Measurements from ENCODE around the gene DDI2.
A peak's percentile ranks its signal among the peaks of the same experiment; 100 is the strongest.
"Not testable (repeated sequence)": the region's sequence is repeated elsewhere in the genome, so short reads cannot be mapped to it uniquely, and the experiment has no call there.

Gene DDI2

DNA sequence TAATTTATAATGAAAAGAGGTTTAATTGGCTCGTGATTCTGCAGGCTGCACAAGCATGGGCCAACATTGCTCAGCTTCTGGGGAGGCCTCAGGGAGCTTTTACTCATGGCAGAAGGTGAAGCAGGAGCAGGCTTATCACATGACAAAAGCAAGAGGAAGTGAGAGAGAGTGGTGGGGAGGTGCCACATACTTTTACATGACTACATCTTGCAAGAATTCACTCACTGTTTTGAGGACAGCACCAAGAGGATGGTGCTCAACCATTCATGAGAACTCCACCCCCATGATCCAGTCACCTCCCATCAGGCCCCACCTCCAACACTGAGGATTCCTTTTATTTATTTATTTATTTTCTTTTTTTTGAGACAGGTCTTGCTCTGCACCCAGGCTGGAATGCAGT, 61.3 kb downstream of the DDI2 start:
- peak; percentile 67 for DNase-seq (ENCODE audit: low read depth, low spot score)

DNA sequence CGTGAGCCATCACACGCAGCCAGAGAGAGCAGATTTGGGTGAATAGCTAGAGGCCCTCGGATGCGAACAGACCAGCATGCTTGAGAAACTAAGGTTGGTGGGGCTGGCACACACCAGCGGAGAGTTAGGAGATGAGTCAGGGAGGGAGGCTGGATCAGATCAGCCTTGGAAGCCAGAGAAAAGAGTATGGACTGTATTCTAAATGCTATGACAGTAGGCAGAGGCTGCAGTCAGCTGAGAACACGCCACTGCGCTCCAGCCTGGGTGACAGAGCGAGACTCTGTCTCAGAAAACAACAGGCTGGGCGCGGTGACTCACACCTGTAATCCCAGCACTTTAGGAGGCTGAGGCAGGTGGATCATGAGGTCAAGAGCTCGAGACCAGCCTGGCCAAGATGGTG, 62.9 kb downstream of the DDI2 start:
- peak; percentile 60 for DNase-seq (ENCODE audit: low read depth, low spot score)

DNA sequence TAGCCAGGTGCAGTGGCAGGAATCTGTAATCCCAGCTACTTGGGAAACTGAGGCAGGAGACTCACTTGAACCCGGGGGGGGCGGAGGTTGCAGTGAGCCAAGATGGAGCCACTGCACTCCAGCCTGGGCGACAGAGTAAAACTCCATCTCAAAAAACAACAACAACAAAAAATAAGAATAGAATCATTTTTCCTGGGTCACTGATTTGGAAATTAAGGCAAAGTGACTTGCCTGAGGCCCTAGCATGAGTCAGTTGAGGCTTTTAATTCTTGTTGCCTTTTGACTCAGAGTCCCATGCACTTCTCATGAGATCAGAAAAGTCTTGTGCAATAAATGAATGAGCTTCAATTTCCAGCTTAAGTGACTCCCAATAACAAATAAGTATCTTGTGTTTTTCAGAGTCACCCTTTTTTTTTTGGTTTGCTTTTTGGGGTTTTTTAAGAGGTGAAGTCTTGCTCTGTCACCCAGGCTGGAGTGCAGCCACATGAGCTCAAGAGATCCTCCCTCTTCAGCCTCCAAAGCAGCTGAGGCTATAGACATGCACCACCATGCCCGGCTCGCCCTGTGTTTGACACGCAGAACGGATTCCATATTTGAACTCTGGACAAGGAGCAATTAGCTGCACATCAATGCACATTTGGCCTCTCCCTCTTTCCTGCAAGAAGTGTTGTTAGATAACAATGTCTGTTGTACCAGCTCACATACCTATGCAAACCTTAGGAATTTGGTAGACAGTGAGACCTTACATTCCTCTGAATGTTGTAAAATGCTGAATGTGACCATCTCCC, 63.5 kb downstream of the DDI2 start:
- DNase-seq (ENCODE audit: low read depth, low spot score) = peak; percentile 64

DNA sequence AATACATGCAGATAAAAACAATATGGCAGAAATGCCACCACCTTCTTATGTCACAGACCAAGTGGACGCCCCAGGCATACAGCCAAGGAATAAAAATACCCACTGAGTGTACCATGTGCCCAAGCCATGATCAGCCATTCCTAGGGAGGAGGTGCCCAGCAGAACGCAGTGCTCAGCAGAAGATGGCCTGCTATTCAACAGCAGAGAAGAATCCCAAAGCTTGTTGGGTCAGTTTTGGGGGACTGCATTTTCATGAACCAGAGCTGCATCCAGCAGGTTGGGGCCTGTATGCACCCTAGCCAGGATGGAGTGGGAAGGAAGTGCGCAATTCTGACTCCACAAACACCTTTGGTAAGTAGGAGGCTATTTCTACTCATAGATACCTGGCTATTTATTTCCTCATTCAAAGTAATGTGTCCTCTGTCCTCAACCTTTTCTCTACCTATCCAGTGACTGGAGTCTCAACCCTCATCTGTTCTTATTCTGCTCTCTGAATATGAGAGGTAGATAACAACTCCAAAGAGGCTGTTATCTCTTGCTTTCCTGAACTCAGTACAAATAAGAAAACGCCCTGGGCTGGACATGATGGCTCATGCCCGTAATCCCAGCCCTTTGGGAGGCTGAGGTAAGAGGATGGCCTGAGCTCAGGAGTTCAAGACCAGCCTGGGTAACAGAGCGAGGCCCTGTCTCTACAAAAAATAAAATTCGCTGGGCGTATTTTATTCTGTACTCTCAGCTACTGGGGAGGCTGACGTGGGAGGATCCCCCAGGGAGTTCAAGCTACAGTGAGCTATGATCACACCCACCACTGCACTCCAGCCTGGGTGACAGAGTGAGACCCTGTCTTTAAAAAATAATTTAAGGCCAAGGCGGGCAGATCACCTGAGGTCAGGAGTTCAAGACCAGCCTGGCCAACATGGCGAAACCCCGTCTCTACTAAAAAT, 64.4 kb downstream of the DDI2 start:
- DNase-seq (ENCODE audit: low read depth, low spot score) = no peak

DNA sequence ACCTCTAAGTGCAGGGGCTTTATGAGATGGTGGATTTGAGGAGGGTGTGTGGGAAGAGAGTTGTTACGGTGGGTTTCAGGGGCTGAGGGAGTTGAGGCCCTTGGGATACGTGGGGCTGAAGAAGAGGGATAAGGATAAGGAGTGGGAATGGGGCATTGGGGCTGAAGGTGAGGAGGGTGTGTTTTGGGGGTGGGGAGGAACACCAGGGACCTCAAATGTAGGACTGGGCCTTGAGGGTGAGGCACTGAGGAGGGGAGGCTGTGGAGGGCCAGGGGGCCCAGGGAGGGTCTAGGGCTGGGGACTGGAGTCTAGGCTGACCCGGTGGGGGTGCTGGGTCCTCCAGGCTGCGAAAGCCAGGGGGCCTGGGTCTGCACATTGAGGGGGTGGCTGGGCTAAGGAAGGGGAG, 65.7 kb downstream of the DDI2 start:
- DNase-seq (ENCODE audit: low read depth, low spot score) = no peak

DNA sequence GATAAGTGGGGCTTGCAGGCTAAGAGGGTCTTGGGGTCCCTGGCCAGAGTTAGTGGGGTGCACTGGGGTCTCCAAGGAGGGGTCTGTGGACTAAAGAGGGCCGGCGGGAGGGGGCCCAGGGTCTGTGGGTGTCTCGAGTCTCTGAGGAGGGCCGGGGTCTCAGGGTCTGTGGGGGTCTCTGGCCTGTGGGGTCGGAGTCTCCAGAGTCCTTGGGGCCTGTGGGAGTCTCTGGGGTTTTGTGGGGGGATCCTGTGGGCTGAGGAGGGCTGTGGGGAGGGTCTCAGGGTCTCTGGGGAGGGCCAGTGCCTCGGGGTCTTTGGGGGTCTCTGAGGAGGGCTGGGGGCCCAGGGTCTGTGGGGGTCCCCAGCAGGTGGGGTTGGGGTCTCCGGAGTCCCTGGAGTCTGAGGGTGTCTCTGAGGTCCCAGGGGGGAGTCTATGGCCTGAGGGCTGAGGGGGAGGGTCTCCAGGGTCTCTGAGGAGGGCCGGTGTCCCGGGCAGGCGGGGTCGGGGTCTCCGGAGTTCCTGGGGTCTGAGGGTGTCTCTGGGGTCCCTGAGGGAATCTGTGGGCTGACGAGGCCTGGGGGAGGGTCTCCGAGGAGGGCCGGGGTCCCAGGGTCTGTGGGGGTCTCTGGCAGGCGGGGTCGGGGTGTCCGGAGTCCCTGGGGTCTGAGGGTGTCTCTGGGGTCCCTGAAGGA, 66.2 kb downstream of the DDI2 start:
- DNase-seq (ENCODE audit: low read depth, low spot score) = no peak

DNA sequence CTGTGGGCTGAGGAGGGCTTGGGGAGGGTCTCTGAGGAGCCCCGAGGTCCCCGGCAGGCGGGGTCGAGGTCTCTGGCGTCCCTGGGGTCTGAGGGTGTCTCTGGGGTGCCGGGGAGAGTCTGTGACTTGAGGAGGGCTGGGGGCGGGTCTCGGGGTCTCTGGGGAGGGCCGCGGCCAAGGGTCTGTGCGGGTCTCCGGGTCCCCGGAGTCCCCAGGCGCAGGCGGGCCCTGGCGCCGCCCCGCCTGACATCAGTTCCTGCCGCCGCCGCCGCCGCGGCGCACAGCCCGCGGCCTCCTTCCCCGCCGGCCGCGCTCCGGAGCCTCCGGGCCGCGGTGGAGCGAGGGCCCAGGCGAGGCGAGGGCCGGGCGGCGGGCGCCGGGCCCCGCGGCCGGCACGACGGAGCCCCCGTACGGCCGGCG, 66.8 kb downstream of the DDI2 start, which contains the start of gene PLEKHM2:
TSS of gene PLEKHM2 (plus strand) at position 279 of the 420 bp plus-strand sequence. CDS start 239 bp downstream, outside the sequence.
- DNase-seq (ENCODE audit: low read depth, low spot score) = peak; percentile 81

DNA sequence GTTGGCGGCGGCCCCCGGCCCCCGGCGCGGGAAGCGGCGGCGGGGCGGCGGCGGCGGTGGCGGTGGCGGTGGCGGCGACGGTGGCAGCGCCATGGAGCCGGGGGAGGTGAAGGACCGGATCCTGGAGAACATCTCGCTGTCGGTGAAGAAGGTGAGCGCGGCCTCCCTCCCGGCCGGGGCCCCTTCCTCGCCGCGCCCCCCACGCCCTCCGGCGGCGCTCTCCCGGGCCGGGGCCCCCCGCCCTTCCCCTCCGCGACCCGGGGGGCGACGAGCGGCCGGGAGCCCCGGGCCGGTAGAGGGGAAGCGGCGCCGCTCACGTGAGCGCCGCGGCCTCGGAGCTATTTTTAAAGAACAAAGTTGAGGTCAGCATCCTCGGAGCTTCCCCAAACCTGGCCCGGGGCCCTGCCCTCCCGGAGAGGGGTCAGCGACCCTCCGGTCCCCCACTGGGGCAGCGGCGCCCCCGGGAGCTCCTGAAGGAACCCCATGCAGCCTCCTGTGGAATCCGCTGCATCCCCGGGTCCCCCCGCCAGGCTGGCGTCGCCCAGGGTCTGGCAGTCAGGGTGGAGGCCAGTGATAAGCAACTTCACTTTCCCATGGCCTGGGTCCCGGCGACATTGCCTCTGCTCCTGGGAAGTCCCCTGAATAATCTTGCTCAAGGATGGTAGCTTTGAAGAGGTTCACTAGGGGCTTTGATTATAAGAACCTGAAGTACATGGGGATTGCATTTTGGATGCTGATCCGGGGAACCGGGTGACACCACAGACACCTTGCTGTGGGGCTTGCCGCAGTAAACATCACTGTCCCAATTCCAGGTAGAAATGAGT, 67.4 kb downstream of the DDI2 start:
- DNase-seq (ENCODE audit: low read depth, low spot score) = peak; percentile 57

DNA sequence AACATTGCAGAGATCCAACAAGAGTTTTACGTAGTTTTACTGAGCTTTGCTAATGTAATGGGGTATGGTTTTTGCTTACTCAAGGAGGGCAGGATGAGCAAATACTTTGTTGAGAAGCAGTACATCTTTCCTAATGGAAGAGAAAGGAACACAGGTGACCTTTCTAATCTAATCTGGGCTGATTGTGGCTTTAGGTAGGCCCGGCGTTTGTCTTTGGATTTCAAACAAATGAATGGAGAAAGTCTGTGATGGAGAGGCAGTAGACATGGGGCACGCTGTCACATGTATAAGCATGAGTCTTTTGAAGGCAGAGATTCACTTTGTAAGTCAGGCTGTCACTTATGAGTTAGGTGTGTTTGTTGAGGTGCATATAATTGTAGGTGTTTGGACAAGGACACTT, 68.6 kb downstream of the DDI2 start:
- no peak for DNase-seq (ENCODE audit: low read depth, low spot score)

DNA sequence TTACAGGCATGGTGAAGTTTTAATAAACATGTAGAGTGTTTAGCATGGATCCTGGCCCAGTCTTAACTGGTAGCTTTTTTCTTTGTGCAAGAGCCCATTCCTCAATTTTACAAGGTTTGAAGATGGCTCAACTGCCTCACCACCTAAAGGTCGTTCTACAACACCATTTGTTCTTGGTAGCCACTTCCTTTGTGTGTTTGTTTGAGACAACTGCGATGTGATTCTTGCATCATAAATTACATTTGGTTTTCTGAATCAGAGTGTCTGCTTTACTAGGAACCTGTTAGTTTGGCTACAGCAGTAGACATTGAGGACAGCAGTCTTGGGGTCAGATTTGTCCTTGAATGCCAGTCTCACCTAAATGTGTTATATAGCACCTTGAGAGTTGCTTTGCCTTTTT, 70.2 kb downstream of the DDI2 start:
- no peak for DNase-seq (ENCODE audit: low read depth, low spot score)

DNA sequence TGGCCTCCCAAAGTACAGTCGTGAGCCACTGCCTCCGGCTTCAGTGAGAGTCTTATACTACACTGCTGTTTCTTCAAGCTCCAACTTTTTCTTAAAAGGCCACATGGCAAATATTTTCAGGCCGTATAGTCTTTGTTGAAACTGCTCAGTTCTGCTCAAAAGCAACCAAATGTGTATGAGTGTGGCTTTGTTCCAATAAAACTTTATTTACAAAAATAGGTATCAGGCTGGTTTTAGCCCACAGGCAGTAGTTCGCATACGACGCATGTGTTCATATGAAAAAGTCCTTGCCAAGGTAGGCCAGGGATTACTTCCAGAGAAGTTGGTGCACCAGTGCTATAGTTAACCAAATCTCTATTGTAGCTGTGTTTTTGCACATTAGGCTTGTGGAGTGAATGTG, 73.1 kb downstream of the DDI2 start:
- DNase-seq (ENCODE audit: low read depth, low spot score) = no peak

DNA sequence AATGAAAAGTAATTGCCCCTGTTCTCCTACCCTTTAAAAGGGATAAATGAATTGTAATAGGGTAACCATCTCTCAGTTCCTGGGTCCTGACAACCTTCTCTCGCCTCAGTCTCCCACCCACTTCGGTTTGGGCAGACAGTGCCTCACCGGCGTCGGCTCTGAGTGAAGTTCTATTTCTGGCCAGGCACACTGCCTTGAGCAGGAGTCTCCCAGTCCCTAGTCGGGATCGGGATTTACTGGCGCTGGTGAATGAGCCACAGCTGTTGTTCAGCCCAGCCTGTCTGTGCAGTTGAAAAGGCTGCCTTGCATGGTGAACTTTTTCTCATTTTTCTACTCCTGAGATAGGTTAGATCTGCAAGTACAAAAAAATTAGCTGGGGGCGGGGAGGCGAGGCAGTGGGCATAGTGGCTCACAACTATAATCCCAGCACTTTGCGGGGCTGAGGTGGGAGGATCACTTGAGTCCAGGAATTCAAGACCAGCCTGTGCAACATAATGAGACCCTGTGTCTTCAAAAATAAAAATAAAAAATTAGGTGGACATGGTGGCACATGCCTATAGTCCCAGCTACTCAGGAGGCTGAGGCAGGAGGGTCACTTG, 74.3 kb downstream of the DDI2 start:
- no peak for DNase-seq (ENCODE audit: low read depth, low spot score)

DNA sequence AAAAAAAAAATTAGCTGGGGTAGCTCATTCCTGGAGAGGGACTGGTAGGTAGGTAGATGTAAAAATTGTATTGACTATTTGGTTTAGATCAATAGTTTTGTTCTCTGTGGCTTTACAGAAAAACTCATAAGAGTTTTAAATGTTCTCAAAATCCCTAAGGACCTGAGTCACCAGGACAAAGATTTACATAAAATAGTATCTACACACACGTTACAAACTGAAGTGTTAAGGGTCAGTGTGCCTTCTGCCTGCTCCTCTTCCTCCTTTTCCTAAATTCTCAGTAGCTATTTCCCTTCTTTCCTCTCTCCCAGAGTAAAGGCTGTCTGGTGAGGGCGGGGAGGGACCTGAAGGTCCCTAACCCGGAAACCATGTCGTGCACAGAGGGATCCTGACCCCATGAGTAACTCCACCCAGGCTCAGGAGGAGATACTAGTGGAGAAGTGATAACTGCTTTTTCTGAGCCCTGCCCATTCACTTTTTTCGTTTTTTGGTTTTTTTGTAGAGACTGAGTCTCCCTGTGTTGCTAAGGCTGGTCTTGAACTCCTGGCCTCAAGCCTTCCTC, 74.9 kb downstream of the DDI2 start:
- no peak for DNase-seq (ENCODE audit: low read depth, low spot score)

DNA sequence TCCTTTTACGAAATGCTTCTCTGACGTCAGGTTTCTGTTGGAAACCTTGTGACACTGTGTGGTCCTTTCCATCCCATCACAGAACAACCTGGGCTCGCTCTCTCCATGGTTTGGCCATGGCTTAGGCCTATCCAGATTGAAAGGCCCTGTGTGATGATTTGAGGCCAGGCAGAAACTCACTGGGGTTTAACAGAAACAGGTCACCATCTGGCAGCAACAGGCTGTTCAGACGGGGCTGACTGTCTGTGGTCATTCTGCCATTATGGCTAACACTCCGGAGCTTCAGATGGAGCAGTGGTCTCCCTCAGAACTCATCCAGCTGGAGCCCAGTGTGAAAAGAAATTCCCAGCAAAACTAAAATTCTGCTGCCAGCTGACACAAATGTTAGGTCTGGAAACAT, 76.1 kb downstream of the DDI2 start:
- DNase-seq (ENCODE audit: low read depth, low spot score) = no peak

DNA sequence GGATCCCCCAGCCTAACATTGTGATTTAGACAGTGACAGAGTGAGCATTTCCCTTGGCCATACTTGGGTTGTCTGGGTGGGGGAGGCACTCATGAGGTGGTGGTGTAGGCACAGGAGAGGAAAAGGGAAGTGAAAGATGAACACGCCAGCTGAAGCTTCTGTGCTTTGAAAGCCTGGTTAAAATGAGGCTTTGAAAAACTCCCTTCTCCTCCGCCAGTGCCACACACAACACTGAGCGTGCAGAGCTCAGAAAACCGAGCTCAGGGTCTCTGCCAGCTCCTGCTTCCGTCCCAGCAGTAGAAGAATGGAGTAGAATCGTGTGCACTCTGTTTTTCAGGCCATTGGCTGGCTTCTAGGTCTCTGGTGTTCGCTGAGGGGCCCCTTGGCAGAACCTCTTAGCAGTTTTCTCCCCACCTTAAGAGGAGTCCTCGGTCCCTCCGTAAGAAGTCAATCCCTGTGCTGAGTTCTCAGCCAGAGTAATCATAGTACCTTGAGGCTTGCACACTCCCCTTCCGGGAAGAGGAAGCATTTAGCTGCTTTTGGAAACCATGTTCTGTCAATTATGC, 79.8 kb downstream of the DDI2 start:
- no peak for DNase-seq (ENCODE audit: low read depth, low spot score)

DNA sequence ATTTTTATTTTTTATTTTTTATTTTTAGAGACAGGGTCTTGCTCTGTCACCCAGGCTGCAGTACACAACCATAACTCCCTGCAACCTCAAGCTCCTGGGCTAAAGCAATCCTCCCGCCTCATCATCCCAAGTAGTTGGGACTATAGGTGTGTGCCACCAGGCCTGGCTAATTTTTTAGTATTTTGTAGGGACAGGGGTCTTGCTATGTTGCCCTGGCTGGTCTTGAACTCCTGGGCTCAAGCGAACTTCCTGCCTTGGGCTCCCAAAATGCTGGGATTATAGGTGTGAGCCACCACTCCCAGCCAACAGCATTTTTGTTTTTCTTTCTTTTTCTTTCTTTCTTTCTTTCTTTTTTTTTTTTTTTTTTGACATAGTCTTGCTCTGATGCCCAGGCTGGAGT, 80.9 kb downstream of the DDI2 start:
- no peak for DNase-seq (ENCODE audit: low read depth, low spot score)

DNA sequence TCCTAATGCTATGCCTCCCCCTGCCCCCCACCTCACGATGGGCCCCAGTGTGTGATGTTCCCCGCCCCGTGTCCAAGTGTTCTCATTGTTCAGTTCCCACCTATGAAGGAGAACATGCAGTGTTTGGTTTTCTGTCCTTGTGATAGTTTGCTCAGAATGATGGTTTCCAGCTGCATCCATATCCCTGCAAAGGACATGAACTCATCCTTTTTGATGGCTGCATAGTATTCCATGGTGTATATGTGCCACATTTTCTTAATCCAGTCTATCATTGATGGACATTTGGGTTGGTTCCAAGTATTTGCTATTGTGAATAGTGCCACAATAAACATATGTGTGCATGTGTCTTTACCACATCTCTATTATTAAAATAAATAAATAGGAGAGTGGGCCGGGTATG, 82.1 kb downstream of the DDI2 start:
- DNase-seq (ENCODE audit: low read depth, low spot score) = not testable (repeated sequence)

DNA sequence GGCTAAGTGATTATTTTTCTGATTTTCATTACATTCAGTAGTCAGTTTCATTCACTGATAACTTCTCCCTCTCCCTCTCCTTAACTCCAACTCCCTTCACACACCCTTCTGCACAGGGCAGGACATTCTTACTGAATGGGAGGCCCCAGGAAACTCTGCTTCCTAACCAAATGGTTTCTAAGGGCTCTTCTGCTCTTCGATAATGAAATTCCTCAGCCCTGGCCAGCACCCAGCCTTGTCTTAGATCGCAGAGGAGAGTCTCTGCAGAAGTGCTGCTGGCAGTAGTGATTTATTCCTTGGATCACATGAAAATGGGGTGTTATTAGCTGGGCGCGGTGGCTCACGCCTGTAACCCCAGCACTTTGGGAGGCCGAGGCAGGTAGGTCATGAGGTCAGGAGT, 83.2 kb downstream of the DDI2 start:
- DNase-seq (ENCODE audit: low read depth, low spot score) = peak; percentile 67

DNA sequence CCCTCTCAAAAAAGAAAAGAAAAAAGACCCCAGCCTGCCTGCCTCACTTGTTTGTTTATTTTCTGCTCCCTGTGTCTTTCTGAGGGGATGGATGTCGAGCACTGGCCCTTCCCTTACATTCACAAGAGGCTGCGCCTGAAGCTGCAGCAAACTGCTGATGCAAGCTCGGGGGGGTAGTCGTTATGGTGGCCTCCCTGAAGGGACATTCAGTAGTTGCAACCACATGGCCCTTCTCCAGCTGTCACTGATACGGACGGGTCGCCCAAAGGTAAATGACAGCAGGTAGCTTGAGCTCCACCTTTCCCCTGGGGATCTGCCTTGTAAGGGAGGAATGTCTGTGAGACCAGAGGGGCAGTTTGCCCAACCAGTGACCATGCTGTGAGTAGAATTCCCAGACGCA, 84.5 kb downstream of the DDI2 start:
- no peak for DNase-seq (ENCODE audit: low read depth, low spot score)
